Caco-2 (cell line): Measurements from ENCODE around the gene SV2C. TPM values are rescaled to one million over a fixed set of nuclear protein-coding genes. Genes with fewer than 3 reads are reported as not detected.

Experiments used
- BruUV-seq: library from RNA; stranded (reverse); fragments of 400-500 nt; replicated peaks from 2 replicates; lab custom pipeline; 2021; lab: Mats Ljungman, UMichigan
- CTCF ChIA-PET: fragments of 300-600 bp; sonication (Branson Sonifier 250); formaldehyde crosslinking; loops from one replicate; lab custom pipeline; 2022; ENCODE audit warnings: antibody characterized with exemption; lab: Charles Lee
- POLR2A ChIA-PET: fragments of 300-600 bp; sonication (Branson Sonifier 250); formaldehyde crosslinking; loops from one replicate; lab custom pipeline; 2022; ENCODE audit warnings: antibody characterized with exemption; lab: Charles Lee
- DNase-seq, 2 experiments: peaks; one replicate each; pipeline versions ENCODE4 v3.0.0 to v3.0.0-alpha.2; 2020 to 2022
- H3K27me3 ChIP-seq: replicated peaks from 2 replicates; pipeline ENCODE4 v1.6.0; 2011; ENCODE audit warnings: low read length; ENCODE audit not compliant: control insufficient read depth, insufficient read depth
- H3K36me3 ChIP-seq: 2 replicates; pipeline ENCODE4 v1.5.1; 2011; ENCODE audit warnings: low read length; ENCODE audit not compliant: control insufficient read depth, insufficient read depth
- H3K4me1 ChIP-seq: fragments of 250-450 bp; sonication (Bioruptor Pico); 2 replicates; pipeline ENCODE4 v1.5.1; 2020; ENCODE audit warnings: mild to moderate bottlenecking
- H3K4me3 ChIP-seq: 2 replicates; pipeline ENCODE4 v1.5.1; 2011; ENCODE audit warnings: low read depth, mild to moderate bottlenecking, control low read depth, low read length
- H3K9me3 ChIP-seq: fragments of 250-450 bp; sonication (Bioruptor Pico); 2 replicates; pipeline ENCODE4 v1.5.1; 2020; ENCODE audit warnings: mild to moderate bottlenecking, moderate library complexity
- H3K27ac Mint-ChIP-seq: one replicate; pipeline ENCODE4 v1.8.0; 2022; ENCODE audit warnings: mixed read lengths; ENCODE audit not compliant: unreplicated experiment
- H3K27me3 Mint-ChIP-seq: one replicate; pipeline ENCODE4 v1.8.0; 2022; ENCODE audit warnings: mixed read lengths; ENCODE audit not compliant: insufficient read depth, unreplicated experiment
- H3K36me3 Mint-ChIP-seq: one replicate; pipeline ENCODE4 v1.8.0; 2022; ENCODE audit warnings: mild to moderate bottlenecking, mixed read lengths; ENCODE audit not compliant: insufficient read depth, unreplicated experiment
- H3K4me1 Mint-ChIP-seq: one replicate; pipeline ENCODE4 v1.8.0; 2022; ENCODE audit warnings: low read depth, mixed read lengths; ENCODE audit not compliant: unreplicated experiment
- H3K4me3 Mint-ChIP-seq: one replicate; pipeline ENCODE4 v1.8.0; 2022; ENCODE audit warnings: mild to moderate bottlenecking, moderate library complexity, mixed read lengths; ENCODE audit not compliant: unreplicated experiment
- H3K9me3 Mint-ChIP-seq: one replicate; pipeline ENCODE4 v1.8.0; 2022; ENCODE audit warnings: mixed read lengths; ENCODE audit not compliant: unreplicated experiment
- CTCF ChIP-seq, 2 experiments: fragments of 200-600 bp in 1 of 2; IDR thresholded peaks; 1 replicate in 1 of 2; 2 replicates in 1 of 2; pipeline versions ENCODE4 v1.5.1 to v1.8.0; 2011 to 2022; ENCODE audit warnings: antibody characterized with exemption in 1 of 2, control low read depth in 1 of 2, inconsistent platforms in 1 of 2, low read depth in 1 of 2, low read length in 1 of 2, mild to moderate bottlenecking in 1 of 2, moderate library complexity in 1 of 2; ENCODE audit not compliant: insufficient read depth in 1 of 2, severe bottlenecking in 1 of 2, unreplicated experiment in 1 of 2
- intact Hi-C: fragments of 100-400 bp; cut with micrococcal nuclease; formaldehyde crosslinking; loops from one replicate; pipeline ENCODE4 v1.10.0; 2022; ENCODE audit not compliant: unreplicated experiment
- total RNA-seq: library from RNA; stranded (reverse); gene quantifications from 2 replicates; pipeline ENCODE4 v1.2.3, GENCODE V29; 2022

Gene SV2C
- total RNA-seq, 1 experiment from 2014 or later: not detected

GRCh38 chr5:76194340-76194739 is 111.2 kb downstream of the SV2C start:
- TF ChIP-seq CTCF (IDR thresholded peaks at IDR 0.05; ENCODE audit: insufficient read depth in 1 of 2, low read depth in 1 of 2, low read length in 1 of 2, severe bottlenecking in 1 of 2, unreplicated experiment in 1 of 2): no peak
- H3K4me3 Mint-ChIP-seq: no peak overlapping the region
- no peaks in the 10 kb centered on the region for H3K9me3 ChIP-seq
- H3K4me1 Mint-ChIP-seq: no peaks in the 10 kb centered on the region
- no peak overlapping the region for H3K4me3 ChIP-seq
- no peaks in the 10 kb centered on the region; the same call in 1 of the 2 replicates for H3K27me3 ChIP-seq
- intact Hi-C loops: no loop called here
- no peaks in the 10 kb centered on the region for H3K9me3 Mint-ChIP-seq
- H3K4me1 ChIP-seq: no peaks in the 10 kb centered on the region; the same call in 1 of the 2 replicates
- no peaks in the 10 kb centered on the region for H3K36me3 ChIP-seq
- no peak for DNase-seq
- H3K27me3 Mint-ChIP-seq: peaks cover 22% of the 10 kb centered on the region
- H3K27ac Mint-ChIP-seq: no peak overlapping the region
- POLR2A ChIA-PET: no interaction called here
- BruUV-seq: no TSS peak
- CTCF ChIA-PET: interaction anchor here (1.0 kb wide), 1 partner anchor 459 kb away, joined by 3 read pairs; no protein-coding TSS in a partner anchor
- H3K36me3 Mint-ChIP-seq: no peaks in the 10 kb centered on the region

GRCh38 chr5:76196457-76196856 is 113.3 kb downstream of the SV2C start:
- H3K9me3 Mint-ChIP-seq: no peaks in the 10 kb centered on the region
- DNase-seq: no peak
- Histone ChIP-seq H3K27me3 (no peaks in the 10 kb centered on the region), H3K36me3 (no peaks in the 10 kb centered on the region), H3K4me3 (no peak overlapping the region), H3K9me3 (no peaks in the 10 kb centered on the region), H3K4me1 (no peaks in the 10 kb centered on the region; the same call in 1 of the 2 replicates)
- intact Hi-C loops: no loop called here
- H3K4me1 Mint-ChIP-seq: no peaks in the 10 kb centered on the region
- ChIA-PET CTCF (no interaction called here), POLR2A (no interaction called here)
- H3K4me3 Mint-ChIP-seq: no peak overlapping the region
- H3K27me3 Mint-ChIP-seq: peaks cover 16% of the 10 kb centered on the region
- no TSS peak for BruUV-seq
- no peak overlapping the region for H3K27ac Mint-ChIP-seq
- no peak for TF ChIP-seq CTCF (IDR thresholded peaks at IDR 0.05; ENCODE audit: insufficient read depth in 1 of 2, low read depth in 1 of 2, low read length in 1 of 2, severe bottlenecking in 1 of 2, unreplicated experiment in 1 of 2)
- H3K36me3 Mint-ChIP-seq: no peaks in the 10 kb centered on the region

GRCh38 chr5:76196886-76197489 is 113.8 kb downstream of the SV2C start:
- no peaks in the 10 kb centered on the region; the same call in 1 of the 2 replicates for H3K4me1 ChIP-seq
- peaks cover 16% of the 10 kb centered on the region for H3K27me3 Mint-ChIP-seq
- no peaks in the 10 kb centered on the region for H3K36me3 ChIP-seq
- DNase-seq: no peak
- BruUV-seq: no TSS peak
- POLR2A ChIA-PET: no interaction called here
- no peaks in the 10 kb centered on the region for H3K9me3 ChIP-seq
- H3K4me3 ChIP-seq: no peak overlapping the region
- intact Hi-C loops: no loop called here
- no peaks in the 10 kb centered on the region for H3K36me3 Mint-ChIP-seq
- no peak for TF ChIP-seq CTCF (IDR thresholded peaks at IDR 0.05; ENCODE audit: insufficient read depth in 1 of 2, low read depth in 1 of 2, low read length in 1 of 2, severe bottlenecking in 1 of 2, unreplicated experiment in 1 of 2)
- no peaks in the 10 kb centered on the region for H3K9me3 Mint-ChIP-seq
- H3K4me3 Mint-ChIP-seq: no peak overlapping the region
- no peaks in the 10 kb centered on the region for H3K27me3 ChIP-seq
- no peak overlapping the region for H3K27ac Mint-ChIP-seq
- CTCF ChIA-PET: no interaction called here
- H3K4me1 Mint-ChIP-seq: no peaks in the 10 kb centered on the region
